ENCODE results near the gene PROSER3. TPM values are rescaled to one million over a fixed set of nuclear protein-coding genes. Genes with fewer than 3 reads are reported as not detected.

Gene PROSER3
- total RNA-seq, 3 donors from 2014 or later (not counting 1 experiment from before 2014, with no cell fraction given): 33.1 to 40.2 (median 35.9) TPM

- peaks cover 21 to 24% of the 10 kb centered on the region in 2 donors for H3K4me1 Mint-ChIP-seq
- no peak overlapping the region for H3K4me3 ChIP-seq (ENCODE audit: low read length)
- DNase-seq (no peak), ATAC-seq (no peak)
- TF ChIP-seq, protein P1, sequence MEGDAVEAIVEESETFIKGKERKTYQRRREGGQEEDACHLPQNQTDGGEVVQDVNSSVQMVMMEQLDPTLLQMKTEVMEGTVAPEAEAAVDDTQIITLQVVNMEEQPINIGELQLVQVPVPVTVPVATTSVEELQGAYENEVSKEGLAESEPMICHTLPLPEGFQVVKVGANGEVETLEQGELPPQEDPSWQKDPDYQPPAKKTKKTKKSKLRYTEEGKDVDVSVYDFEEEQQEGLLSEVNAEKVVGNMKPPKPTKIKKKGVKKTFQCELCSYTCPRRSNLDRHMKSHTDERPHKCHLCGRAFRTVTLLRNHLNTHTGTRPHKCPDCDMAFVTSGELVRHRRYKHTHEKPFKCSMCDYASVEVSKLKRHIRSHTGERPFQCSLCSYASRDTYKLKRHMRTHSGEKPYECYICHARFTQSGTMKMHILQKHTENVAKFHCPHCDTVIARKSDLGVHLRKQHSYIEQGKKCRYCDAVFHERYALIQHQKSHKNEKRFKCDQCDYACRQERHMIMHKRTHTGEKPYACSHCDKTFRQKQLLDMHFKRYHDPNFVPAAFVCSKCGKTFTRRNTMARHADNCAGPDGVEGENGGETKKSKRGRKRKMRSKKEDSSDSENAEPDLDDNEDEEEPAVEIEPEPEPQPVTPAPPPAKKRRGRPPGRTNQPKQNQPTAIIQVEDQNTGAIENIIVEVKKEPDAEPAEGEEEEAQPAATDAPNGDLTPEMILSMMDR (IDR thresholded peaks at IDR 0.05): no peak
- H3K4me3 Mint-ChIP-seq: no peak overlapping the region
- no peak overlapping the region for H3K27ac Mint-ChIP-seq
- no peak overlapping the region for H3K27ac ChIP-seq (ENCODE audit: low read length)
- H3K36me3 ChIP-seq (ENCODE audit: control insufficient read depth, insufficient read depth, low read length): no peaks in the 10 kb centered on the region
- intact Hi-C loops (cut with micrococcal nuclease): no loop called here
- no peaks in the 10 kb centered on the region for H3K36me3 Mint-ChIP-seq
- H3K27me3 ChIP-seq (ENCODE audit: control insufficient read depth, insufficient read depth, low read length): no peaks in the 10 kb centered on the region
- H3K4me1 ChIP-seq (ENCODE audit: control insufficient read depth, insufficient read depth, low read length): peaks cover 22% of the 10 kb centered on the region
- no peaks in the 10 kb centered on the region for H3K9me3 ChIP-seq (ENCODE audit: control insufficient read depth, insufficient read depth, low read length)
- WGBS (ENCODE audit: insufficient coverage): 95% methylated on average over 5 of the region's 5 CpGs
- peaks cover 0 to 11% of the 10 kb centered on the region in 2 donors for H3K27me3 Mint-ChIP-seq (ENCODE audit: low read depth in 2 of 2)
- no peaks in the 10 kb centered on the region for H3K9me3 Mint-ChIP-seq
These were observed 49.7 kb downstream of the PROSER3 start for GRCh38 chr19:35807633-35808032.

GRCh38 chr19:35811317-35812219 is 53.6 kb downstream of the PROSER3 start:
- DNase-seq: no peak
- Histone ChIP-seq H3K9me3 (ENCODE audit: control insufficient read depth, insufficient read depth, low read length) (no peaks in the 10 kb centered on the region), H3K27ac (ENCODE audit: low read length) (no peak overlapping the region), H3K27me3 (ENCODE audit: control insufficient read depth, insufficient read depth, low read length) (no peaks in the 10 kb centered on the region), H3K36me3 (ENCODE audit: control insufficient read depth, insufficient read depth, low read length) (no peaks in the 10 kb centered on the region), H3K4me3 (ENCODE audit: low read length) (no peak overlapping the region), H3K4me1 (ENCODE audit: control insufficient read depth, insufficient read depth, low read length) (no peaks in the 10 kb centered on the region)
- TF ChIP-seq, protein P1 (IDR thresholded peaks at IDR 0.05): no peak
- Mint-ChIP-seq H3K4me3 (no peak overlapping the region), H3K36me3 (no peaks in the 10 kb centered on the region), H3K9me3 (no peaks in the 10 kb centered on the region), H3K4me1 (peaks cover 0 to 7% of the 10 kb centered on the region in 2 donors), H3K27ac (no peak overlapping the region), H3K27me3 (ENCODE audit: low read depth in 2 of 2) (peaks cover 0 to 14% of the 10 kb centered on the region in 2 donors)
- intact Hi-C loops (cut with micrococcal nuclease): no loop called here
- 83% methylated on average over 18 of the region's 18 CpGs for WGBS (ENCODE audit: insufficient coverage)
- ATAC-seq: no peak

DNA sequence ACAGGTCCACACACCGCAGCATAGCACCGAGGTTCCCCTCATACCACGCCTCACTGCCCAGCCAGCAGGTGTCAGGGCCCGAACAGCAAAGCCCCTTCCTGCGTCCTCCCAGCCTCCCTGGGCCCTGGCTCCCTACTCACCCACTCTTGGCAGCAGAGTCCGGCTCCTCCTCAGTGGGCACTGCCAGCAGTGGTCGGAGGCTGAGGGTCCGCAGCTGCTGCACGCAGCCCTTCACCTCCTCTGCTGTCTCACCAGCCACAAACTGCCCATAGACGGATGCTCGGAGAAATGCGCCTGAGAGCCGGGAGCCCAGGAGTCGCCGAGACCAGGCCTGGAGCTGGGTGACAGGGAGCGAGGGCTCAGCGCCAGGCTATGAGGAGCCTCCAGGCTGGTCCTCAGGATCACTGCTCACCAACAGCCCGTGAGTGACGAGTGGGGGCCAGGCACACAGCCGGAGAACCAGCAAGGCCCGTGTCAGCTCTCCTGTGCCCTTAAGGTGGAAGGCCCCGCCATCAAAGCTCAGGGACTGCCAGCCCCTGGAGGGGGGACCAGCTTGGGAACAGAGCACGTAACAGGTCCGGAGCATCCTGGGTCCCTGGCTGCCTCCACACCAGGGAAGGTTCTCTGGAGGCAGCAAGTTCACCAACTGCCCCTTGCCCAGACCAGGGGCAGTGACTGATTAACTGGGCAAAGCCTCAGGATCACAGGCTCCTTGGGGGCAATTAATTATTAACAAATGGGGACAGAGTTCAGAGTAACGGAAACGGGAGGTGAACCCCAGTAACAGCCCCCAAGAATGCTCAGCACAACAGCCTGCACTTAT is 54.5 kb downstream of the PROSER3 start, which contains the start of gene PRODH2:
Gene PRODH2, minus strand, starts transcription at position 626 of the 823 bp plus-strand sequence. Its CDS starts 40 bp downstream, at position 586.
- Mint-ChIP-seq H3K27ac (no peak within 1 kb of the TSS), H3K9me3 (no peaks in the 10 kb centered on the region), H3K4me3 (no peak within 1 kb of the TSS), H3K4me1 (peaks cover 0 to 7% of the 10 kb centered on the region in 2 donors), H3K27me3 (ENCODE audit: low read depth in 2 of 2) (peaks cover 0 to 14% of the 10 kb centered on the region in 2 donors), H3K36me3 (no peaks in the 10 kb centered on the region)
- H3K27me3 ChIP-seq (ENCODE audit: control insufficient read depth, insufficient read depth, low read length): no peaks in the 10 kb centered on the region
- H3K4me3 ChIP-seq (ENCODE audit: low read length): no peak within 1 kb of the TSS
- H3K4me1 ChIP-seq (ENCODE audit: control insufficient read depth, insufficient read depth, low read length): no peaks in the 10 kb centered on the region
- TF ChIP-seq, protein P1 (IDR thresholded peaks at IDR 0.05): no peak
- H3K27ac ChIP-seq (ENCODE audit: low read length): no peak within 1 kb of the TSS
- 82% methylated on average over 26 of the region's 26 CpGs for WGBS (ENCODE audit: insufficient coverage)
- ATAC-seq (no peak), DNase-seq (no peak)
- no peaks in the 10 kb centered on the region for H3K9me3 ChIP-seq (ENCODE audit: control insufficient read depth, insufficient read depth, low read length)
- H3K36me3 ChIP-seq (ENCODE audit: control insufficient read depth, insufficient read depth, low read length): no peaks in the 10 kb centered on the region
- intact Hi-C loops (cut with micrococcal nuclease): no loop called here

All from natural killer cell (primary cell).